Fibroblast of the aortic adventitia (primary cell): ENCODE data around the gene PRF1. TPM values are rescaled to one million over a fixed set of nuclear protein-coding genes. Genes with fewer than 3 reads are reported as not detected.
"Not testable (repeated sequence)": the region's sequence is repeated elsewhere in the genome, so short reads cannot be mapped to it uniquely, and the experiment has no call there.

Experiments
- DNase-seq: peaks from one replicate; pipeline ENCODE4 v3.0.0-alpha.2; 2010; ENCODE audit warnings: low read depth
- H3K4me3 ChIP-seq: 2 replicates; pipeline ENCODE4 v1.5.1; 2011; ENCODE audit warnings: low read depth, mild to moderate bottlenecking, control low read depth, low read length, moderate library complexity
- total RNA-seq: library from RNA; depleted of rRNA; stranded (reverse); fragments of >200 nt; gene quantifications from 2 replicates; pipeline ENCODE4 v1.2.3, GENCODE V29; 2012; ENCODE audit warnings: low replicate concordance
- TF ChIP-seq, protein P1 (sequence below): IDR thresholded peaks from 2 replicates; pipeline ENCODE4 v1.5.1; 2011; ENCODE audit warnings: mild to moderate bottlenecking, low read length, control low read depth, inconsistent platforms; ENCODE audit not compliant: insufficient read depth

PRF1 gene
- total RNA-seq, 1 donor, result not detected

DNA sequence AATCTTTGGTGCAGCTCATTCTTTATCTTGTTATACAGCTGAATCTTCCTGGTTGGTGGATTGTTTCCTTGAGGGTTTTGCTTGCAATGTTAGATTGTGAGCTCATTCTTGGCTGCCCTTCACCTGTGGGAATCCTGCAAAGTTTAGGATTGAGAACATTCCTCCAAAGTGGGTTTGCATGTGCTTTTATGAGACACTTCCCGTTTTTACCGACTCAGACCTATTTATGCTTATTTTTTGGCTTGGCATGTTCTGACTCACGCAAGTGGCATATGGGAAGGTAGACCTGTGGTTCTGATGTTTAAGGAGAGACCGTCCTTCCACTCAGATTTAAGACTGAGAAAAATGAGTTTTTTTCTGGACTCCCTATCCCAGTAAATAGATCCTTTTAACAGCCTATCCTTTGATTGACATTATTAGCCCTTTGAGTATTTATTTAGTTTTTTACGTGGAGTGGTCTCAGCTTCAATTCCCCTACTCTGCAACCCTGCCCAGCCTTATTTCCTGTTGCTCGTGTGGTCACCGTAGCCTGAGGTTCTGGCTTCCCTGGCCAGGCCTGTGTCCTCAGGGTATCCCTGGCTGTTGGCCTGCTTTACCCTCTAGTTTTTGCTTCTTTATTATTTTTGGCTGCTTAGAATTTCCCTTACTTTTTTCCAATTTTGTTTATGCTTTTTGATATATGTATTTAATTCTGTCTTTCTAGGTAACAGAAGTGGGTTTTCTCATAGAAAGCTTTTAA is 13.4 kb upstream of the PRF1 start:
- peak; percentile 39 for DNase-seq
- TF ChIP-seq, protein P1, sequence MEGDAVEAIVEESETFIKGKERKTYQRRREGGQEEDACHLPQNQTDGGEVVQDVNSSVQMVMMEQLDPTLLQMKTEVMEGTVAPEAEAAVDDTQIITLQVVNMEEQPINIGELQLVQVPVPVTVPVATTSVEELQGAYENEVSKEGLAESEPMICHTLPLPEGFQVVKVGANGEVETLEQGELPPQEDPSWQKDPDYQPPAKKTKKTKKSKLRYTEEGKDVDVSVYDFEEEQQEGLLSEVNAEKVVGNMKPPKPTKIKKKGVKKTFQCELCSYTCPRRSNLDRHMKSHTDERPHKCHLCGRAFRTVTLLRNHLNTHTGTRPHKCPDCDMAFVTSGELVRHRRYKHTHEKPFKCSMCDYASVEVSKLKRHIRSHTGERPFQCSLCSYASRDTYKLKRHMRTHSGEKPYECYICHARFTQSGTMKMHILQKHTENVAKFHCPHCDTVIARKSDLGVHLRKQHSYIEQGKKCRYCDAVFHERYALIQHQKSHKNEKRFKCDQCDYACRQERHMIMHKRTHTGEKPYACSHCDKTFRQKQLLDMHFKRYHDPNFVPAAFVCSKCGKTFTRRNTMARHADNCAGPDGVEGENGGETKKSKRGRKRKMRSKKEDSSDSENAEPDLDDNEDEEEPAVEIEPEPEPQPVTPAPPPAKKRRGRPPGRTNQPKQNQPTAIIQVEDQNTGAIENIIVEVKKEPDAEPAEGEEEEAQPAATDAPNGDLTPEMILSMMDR, result no peak
- no peak overlapping the region for H3K4me3 ChIP-seq

- H3K4me3 ChIP-seq, result no peak overlapping the region
- TF ChIP-seq, protein P1, result no peak
- no peak for DNase-seq
Measured at GRCh38 chr10:70615211-70615610, 12.7 kb upstream of the PRF1 start.

- not testable (repeated sequence) for DNase-seq, H3K4me3 ChIP-seq
Measured at GRCh38 chr10:70614364-70614763, 11.8 kb upstream of the PRF1 start.

DNA sequence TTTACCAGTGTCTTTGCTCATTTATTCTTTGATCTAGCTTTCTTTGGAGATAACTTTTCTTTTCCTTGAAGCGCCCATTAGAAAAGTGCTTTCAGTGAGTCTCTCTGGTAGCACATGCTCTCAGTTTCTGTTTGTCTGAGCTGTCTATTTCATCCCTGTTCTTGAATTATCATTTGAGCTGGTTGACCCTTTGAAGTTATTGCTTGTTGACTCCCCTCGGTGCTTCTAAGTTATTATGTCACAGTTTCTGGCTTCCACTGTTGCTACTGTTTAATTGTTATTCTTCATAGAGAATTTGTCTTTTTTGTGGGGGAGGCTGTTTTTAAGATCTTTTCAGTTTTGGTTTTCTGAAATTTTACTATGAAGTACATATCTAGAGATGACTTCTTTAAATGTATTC is 11.4 kb upstream of the PRF1 start:
- no peak for DNase-seq
- TF ChIP-seq, protein P1, result no peak
- H3K4me3 ChIP-seq, result no peak overlapping the region

GRCh38 chr10:70607936-70608335 is 5.4 kb upstream of the PRF1 start:
- no peak for DNase-seq
- TF ChIP-seq, protein P1, result no peak

GRCh38 chr10:70605161-70605560 is 2.6 kb upstream of the PRF1 start:
- TF ChIP-seq, protein P1, result no peak
- DNase-seq, result no peak
- H3K4me3 ChIP-seq, result no peak overlapping the region

More at GRCh38 chr10:70607936-70608335, 5.4 kb upstream of the PRF1 start:
- no peak overlapping the region for H3K4me3 ChIP-seq

DNA sequence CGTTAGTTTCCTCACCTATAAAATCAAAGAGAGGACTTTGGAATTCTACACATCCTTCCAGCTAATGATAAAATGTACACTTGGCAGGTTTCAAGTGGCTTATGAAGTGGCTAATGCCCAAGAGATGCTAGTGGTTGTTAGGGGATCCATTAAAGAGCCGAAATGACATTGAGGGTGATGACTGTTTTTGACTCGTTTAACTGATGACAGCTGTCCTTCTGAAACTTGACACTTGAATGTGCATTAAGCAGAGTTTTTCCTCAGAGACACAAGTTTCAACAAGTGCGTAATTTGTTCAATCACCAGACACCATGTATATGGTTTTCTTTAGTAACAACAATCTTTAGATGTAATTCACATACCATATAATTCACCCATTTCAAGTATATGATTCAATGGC is 1.6 kb upstream of the PRF1 start:
- no peak overlapping the region for H3K4me3 ChIP-seq
- TF ChIP-seq, protein P1, result no peak
- no peak for DNase-seq
